Activated CD4-positive, alpha-beta T cell treated with anti-CD3 and anti-CD28 coated beads, Interleukin-2, Interleukin-6, amounts not matched to agents 100 ng/mL and 50 ng/mL, durations not matched to agents 16 hours and 8 hours (primary cell): ENCODE data around the gene UBXN11.

Source experiments
- DNase-seq: peaks from one replicate; pipeline ENCODE4 v3.0.0-alpha.2; 2020

The UBXN11 gene, protein sequence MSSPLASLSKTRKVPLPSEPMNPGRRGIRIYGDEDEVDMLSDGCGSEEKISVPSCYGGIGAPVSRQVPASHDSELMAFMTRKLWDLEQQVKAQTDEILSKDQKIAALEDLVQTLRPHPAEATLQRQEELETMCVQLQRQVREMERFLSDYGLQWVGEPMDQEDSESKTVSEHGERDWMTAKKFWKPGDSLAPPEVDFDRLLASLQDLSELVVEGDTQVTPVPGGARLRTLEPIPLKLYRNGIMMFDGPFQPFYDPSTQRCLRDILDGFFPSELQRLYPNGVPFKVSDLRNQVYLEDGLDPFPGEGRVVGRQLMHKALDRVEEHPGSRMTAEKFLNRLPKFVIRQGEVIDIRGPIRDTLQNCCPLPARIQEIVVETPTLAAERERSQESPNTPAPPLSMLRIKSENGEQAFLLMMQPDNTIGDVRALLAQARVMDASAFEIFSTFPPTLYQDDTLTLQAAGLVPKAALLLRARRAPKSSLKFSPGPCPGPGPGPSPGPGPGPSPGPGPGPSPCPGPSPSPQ

GRCh38 chr1:26306290-26307229 lies at the start of gene UBXN11:
TSS of gene UBXN11 (minus strand) at chr1:26306636. CDS start at chr1:26302883, 3,753 bp downstream.
- peak; percentile 98 for DNase-seq

DNA sequence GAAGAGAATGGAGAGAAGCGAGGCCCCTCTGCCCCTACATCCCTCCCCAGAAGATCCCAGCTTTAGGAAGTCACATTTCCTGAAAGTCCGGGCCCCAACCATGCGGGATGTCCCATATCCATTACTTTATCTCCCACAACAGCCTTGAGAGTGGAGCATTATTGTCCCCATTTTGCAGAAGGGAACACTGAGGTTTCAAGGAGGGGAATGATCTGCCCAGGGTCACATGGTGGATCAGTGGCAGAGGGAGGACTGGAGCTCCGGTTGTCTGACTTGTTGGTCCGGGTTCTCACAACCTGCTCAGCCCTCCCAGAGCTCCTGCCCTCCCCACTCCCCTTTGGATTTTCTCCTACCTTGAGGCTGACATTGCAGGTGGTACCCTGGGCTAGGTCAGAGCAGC lies 49.7 kb upstream of the UBXN11 start:
- no peak for DNase-seq

DNA sequence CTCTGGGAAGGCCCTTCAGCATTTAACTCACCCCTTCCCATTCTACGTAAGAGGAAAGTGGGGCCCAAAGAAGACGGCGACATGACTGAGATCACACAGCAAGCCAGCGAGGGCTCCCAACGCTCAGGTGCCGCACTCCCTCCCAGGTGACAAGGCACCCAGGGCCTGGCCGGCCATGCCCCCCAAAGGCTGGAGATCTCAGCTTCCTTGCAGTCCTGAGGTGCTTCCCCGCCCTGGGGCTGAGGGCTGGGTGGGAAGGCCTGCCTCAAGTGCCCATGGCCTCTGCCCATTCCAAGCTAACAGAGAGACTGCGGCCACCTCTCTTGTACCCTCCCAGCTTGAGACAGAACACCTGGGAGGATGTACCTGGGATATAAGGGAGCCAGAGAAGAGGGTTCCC lies 48.5 kb upstream of the UBXN11 start:
- DNase-seq: no peak

GRCh38 chr1:26353976-26354820 lies 47.8 kb upstream of the UBXN11 start, which contains the start of gene CRYBG2:
TSS of gene CRYBG2 (minus strand) at chr1:26354130. CDS start at chr1:26346657, 7,473 bp downstream.
- DNase-seq: no peak

- DNase-seq: no peak
Observed at GRCh38 chr1:26353210-26353859, 46.9 kb upstream of the UBXN11 start.

- DNase-seq: no peak
Observed at GRCh38 chr1:26352338-26352679, 45.9 kb upstream of the UBXN11 start.

GRCh38 chr1:26351590-26352337 lies 45.3 kb upstream of the UBXN11 start:
- DNase-seq: no peak

DNA sequence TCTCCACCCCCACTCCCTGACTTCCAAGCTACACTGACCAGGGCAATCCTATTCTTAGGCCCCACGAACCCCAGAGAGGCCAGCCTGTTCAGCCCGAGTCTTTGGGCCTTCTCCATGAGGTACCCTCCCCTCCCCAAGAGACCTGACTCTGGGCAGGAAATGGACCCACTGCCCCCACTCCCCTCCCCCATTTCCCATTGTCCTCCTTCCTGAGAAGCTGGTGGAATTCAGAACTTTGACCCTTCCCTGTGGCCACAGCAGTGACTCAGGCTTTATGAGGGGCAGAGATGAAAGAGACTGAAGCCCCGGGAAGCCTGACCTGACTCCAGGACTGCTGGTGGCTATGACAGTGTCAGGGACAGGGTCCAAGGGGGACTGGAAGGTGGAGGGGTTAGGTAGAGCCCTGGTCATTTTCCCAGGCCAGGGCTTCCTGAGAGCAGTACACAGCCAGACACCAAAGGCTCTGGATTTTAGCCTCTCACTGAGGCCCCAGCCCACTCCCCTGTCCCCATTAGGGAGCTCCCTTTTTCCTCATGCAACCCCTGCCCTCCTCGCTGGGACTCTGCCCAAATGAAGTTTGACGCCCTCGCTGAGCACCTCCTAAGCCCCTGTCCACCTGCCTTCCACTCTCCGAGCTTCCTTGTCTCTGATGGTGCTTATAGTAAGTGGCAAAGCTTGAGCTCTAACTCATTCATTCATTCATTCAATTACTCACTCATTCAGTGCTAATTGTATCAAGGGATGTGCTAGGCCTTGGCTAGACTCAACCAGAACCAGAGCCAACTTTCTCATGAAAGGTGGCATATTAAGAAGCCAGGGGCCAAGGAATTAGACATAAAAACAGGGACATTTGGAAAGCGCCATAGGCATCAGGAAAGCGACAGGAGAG lies 44.5 kb upstream of the UBXN11 start:
- DNase-seq: no peak

DNA sequence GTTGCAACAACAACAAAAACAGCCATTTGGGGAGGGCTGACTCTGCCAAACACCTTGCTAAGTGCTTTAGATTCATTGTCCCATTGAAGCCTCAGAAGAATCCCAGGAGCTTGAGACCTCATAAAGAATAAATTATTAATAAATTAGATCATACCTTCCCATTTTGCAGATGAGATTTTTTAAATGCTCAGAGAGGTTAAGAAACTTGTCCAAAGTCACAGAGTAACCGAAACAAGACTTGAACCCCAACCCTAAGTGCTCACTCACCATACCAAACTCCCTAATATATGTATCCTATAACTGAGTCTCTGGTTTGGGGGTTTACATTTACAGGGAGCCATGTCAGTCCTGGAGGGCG lies 43.9 kb upstream of the UBXN11 start:
- no peak for DNase-seq

DNA sequence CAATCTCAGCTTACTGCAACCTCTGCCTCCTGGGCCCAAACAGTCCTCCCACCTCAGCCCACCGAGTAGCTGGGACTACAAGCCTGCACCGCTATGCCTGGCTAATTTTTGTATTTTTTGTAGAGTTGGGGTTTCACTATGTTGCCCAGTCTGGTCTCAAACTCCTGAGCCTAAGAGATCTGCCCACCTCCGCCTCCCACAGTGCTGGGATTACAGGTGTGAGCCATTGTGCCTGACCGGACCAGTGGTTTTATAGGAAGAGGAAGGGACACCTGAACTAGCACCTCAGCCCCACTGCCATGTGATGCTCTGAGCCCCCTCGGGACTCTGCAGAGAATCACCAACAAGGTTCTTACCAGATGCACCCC lies 43.4 kb upstream of the UBXN11 start:
- DNase-seq: no peak

GRCh38 chr1:26349188-26349876 lies 42.9 kb upstream of the UBXN11 start:
- no peak for DNase-seq

DNA sequence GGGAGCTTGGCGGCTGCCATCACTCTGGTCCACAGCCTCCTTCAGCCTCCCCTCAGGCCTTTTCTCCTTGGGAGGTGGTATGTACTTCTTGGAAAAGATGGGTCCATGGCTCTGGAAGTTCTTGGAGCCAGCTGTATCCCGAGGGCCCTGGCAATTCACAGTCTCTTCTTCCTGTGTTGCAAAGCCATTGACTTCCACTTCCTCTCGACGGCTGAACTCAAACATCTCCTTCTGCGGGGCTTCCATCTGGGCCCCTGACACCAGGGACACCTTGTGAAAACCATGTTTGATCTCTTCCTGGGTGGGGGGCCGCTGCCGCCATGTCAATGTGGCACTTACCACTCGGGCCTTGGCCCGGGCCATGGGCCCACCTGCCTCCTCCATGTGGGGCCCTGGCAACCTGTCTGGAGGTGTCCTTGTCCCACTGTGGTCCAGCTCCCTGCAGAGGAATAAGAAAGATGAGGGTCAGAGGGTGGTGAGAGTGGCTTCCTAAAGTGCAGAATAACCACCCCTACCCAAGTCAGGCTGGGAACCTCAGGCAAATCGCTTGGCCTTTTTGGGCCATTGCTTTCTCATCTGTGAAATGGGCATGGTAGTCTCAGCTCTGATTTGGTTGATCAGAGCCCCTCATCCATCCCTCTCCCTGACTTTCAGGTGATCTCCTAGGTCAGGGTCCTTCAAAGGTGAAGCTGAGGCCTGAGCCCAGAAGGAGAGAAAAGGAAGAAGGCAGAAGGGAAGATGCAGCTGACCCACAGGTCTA lies 40.0 kb upstream of the UBXN11 start:
- no peak for DNase-seq

DNA sequence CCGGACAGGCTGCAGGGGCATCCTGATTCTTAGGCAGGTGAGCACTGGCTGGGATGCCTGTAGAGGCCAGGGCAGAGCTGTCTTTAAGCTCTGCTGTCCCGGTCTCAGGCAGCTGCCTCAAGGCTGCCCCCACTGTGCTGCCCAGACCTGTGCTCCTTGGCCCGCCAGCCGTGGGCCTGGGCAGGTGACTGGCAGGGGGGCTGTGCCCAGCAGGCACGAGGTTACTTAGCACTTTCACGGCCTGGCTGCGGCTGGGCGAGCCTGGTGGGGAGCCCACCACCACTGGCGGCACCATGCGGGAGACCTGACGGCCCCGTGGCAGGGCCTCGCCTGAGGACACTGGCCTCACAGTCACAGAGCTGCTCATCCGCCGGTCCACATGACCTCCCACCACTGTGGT lies 39.3 kb upstream of the UBXN11 start:
- DNase-seq: no peak

DNA sequence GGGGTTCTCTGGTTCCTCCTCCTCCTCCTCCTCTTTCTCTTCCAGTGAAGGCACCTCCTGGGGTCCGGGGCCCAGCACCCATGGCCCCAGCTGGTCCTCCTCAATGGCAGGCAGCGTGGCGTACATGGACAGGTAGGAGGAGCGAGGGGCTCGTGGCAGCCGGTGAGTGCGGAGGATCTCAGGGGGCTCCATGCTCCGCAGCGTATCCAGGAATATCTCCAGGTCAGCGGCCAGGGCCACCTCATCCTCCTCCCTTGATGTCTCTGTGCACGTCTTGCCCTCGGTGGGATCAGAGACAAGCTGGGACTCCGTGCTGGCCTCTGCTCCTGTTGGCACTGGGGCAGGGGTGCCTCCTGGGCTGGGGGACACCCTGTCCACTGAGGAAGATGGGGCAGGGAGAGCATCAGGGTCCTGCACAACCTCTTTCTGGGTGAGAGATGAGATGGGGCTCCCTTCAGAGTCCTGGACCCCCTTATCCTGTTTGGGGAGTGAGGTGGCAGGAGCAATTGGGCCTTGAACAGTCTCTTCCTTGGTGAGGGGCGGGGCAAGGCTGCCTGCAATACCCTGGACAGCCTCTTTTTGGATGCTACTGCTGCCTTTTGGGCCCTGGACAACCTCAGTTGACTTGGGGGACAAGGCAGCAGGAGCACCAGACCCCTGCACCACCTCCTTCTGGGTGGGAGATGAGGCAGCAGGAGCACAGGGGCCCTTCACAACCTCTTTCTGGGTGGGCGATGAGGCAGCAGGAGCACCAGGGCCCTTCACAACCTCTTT lies 37.9 kb upstream of the UBXN11 start:
- no peak for DNase-seq

DNA sequence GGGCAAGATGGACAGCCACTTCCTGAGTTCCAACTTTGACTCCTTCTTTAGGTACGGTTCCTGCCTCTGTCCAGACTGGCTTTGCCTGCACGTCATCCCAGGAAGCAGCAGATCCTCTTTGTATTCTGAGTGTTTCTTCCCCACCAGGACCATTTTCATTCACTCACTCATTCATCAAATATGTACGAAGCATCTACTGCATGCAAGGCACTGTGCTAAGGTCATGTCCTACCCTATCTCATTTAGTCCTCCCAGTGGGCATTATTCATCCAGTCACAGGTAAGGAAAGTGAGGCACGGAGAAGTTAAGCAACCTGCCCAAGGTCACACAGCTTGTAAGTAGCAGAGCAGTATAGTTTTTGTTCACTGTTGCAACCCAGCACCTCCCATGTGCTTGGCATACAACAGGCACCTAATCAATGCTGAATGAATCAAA lies 33.6 kb upstream of the UBXN11 start:
- no peak for DNase-seq

- DNase-seq: no peak
Observed at GRCh38 chr1:26338670-26339069, 32.2 kb upstream of the UBXN11 start.

- DNase-seq: no peak
Observed at GRCh38 chr1:26337625-26338024, 31.2 kb upstream of the UBXN11 start.

- DNase-seq: no peak
Observed at GRCh38 chr1:26337206-26337535, 30.7 kb upstream of the UBXN11 start.
